EL (cell line): ENCODE measurements around the gene CXXC5.

Experiments
- DNase-seq: peaks from one replicate; pipeline ENCODE4 v3.0.0-alpha.2; 2016

Gene CXXC5

GRCh38 chr5:139682016-139682975 is 34.1 kb downstream of the CXXC5 start:
- no peak for DNase-seq

- DNase-seq = no peak
Measured at GRCh38 chr5:139683295-139684271, 35.4 kb downstream of the CXXC5 start.

- DNase-seq = no peak
Measured at GRCh38 chr5:139684350-139684880, 36.3 kb downstream of the CXXC5 start.

- DNase-seq = no peak
Measured at GRCh38 chr5:139684881-139685749, 37.0 kb downstream of the CXXC5 start.

- DNase-seq = no peak
Measured at GRCh38 chr5:139685886-139686285, 37.7 kb downstream of the CXXC5 start.

- DNase-seq = no peak
Measured at GRCh38 chr5:139686356-139686705, 38.2 kb downstream of the CXXC5 start.

GRCh38 chr5:139686706-139687441 is 38.7 kb downstream of the CXXC5 start:
- no peak for DNase-seq

- no peak for DNase-seq
Measured at GRCh38 chr5:139687656-139688055, 39.5 kb downstream of the CXXC5 start.

GRCh38 chr5:139688088-139688702 is 40.0 kb downstream of the CXXC5 start:
- no peak for DNase-seq

GRCh38 chr5:139688751-139689372 is 40.7 kb downstream of the CXXC5 start:
- no peak for DNase-seq

GRCh38 chr5:139689631-139690063 is 41.5 kb downstream of the CXXC5 start:
- DNase-seq = no peak

- DNase-seq = peak; percentile 64
Measured at GRCh38 chr5:139690064-139690802, 42.1 kb downstream of the CXXC5 start.

- no peak for DNase-seq
Measured at GRCh38 chr5:139690803-139691629, 42.9 kb downstream of the CXXC5 start.

- DNase-seq = no peak
Measured at GRCh38 chr5:139692148-139692547, 44.0 kb downstream of the CXXC5 start.

- no peak for DNase-seq
Measured at GRCh38 chr5:139692679-139693308, 44.6 kb downstream of the CXXC5 start.

- DNase-seq = no peak
Measured at GRCh38 chr5:139693676-139694364, 45.7 kb downstream of the CXXC5 start.

- DNase-seq = peak; percentile 49
Measured at GRCh38 chr5:139694556-139695177, 46.5 kb downstream of the CXXC5 start.
